Right cardiac atrium (tissue), 5 donors: ENCODE measurements around the gene COMMD8. TPM values are rescaled to one million over a fixed set of nuclear protein-coding genes. Genes with fewer than 3 reads are reported as not detected.

Source experiments
- ATAC-seq, 2 donors: fragments of 200-7000 bp; cut with Tn5 transposase; one replicate each; pipeline versions ENCODE4 v1.8.0 to v1.9.1; 2020; ENCODE audit warnings: moderate library complexity in 2 of 2, mild to moderate bottlenecking in 1 of 2
- DNase-seq, 3 donors: peaks; one replicate each; pipeline ENCODE4 v3.0.0-alpha.2; 2020
- H3K27ac ChIP-seq: one replicate; pipeline ENCODE4 v1.5.1; 2013; ENCODE audit warnings: mild to moderate bottlenecking, low read length, control low read depth, moderate library complexity
- H3K27me3 ChIP-seq: one replicate; pipeline ENCODE4 v1.6.1; 2013; ENCODE audit not compliant: control insufficient read depth, insufficient read depth
- H3K4me1 ChIP-seq: one replicate; pipeline ENCODE4 v1.6.1; 2013; ENCODE audit warnings: low read length; ENCODE audit not compliant: control insufficient read depth, insufficient read depth
- H3K4me3 ChIP-seq: one replicate; pipeline ENCODE4 v1.5.1; 2013; ENCODE audit warnings: low read length, control low read depth
- H3K9me3 ChIP-seq: one replicate; pipeline ENCODE4 v1.6.1; 2013; ENCODE audit warnings: low read length; ENCODE audit not compliant: control insufficient read depth
- WGBS: extraction: QIAGEN DNeasy Blood & Tissue Kit; methylation state at CpG from one replicate; pipeline ENCODE4 v1.1.7; 2013; 5-methylcytosine and 5-hydroxymethylcytosine counted together
- intact Hi-C, 4 donors: fragments of 100-400 bp; cut with DNase I; formaldehyde crosslinking; loops; one replicate each; pipeline versions ENCODE4 v1.11.0 to v1.14.0; 2022 to 2023
- long read RNA-seq, 4 donors: library from polyadenylated mRNA; unstranded; transcript quantifications; one replicate each; pipeline ENCODE4 v2.0.0, GENCODE V29; 2020 to 2021
- polyA plus RNA-seq: library from polyadenylated mRNA; stranded (reverse); fragments of 200-250 nt; gene quantifications from one replicate; pipeline ENCODE4 v1.2.3, GENCODE V29; 2013
- total RNA-seq, 4 donors: library from RNA; stranded (reverse); fragmentation: NEBNext Ultra II Directional; extraction: Animal tissue kit (Norgen Biotek cat#: 25700); gene quantifications; one replicate each; pipeline ENCODE4 v1.2.1, GENCODE V29; 2021
- donor health status: healthy with polysubstance abuse.
- donor health status: DM: no; HTN: yes; CAD: no.
- donor health status: DM: no; HTN: no; CAD: no.
- donor health status: DM: no; HTN: yes; CAD: no; lungs with severe emphysema.
- donor health status: DM: yes; HTN: yes; CAD: no.

Gene COMMD8
- 10 to 100 TPM; 13.9 to 20.0 (median 15.6) TPM for total RNA-seq
- 18.6 TPM for polyA plus RNA-seq
- long read RNA-seq, donor 1, transcript COMMD8-201 (5 exons, 1,469 nt), result major isoform, 32 of 35 reads
- long read RNA-seq, donor 1, partial matches to known transcripts, result 1 of 35 reads
- long read RNA-seq, donor 1, other reads (novel, unspliced or antisense), result 2 of 35 reads
- long read RNA-seq, donor 2, transcript COMMD8-201 (5 exons, 1,469 nt), result major isoform, 10 of 11 reads
- long read RNA-seq, donor 2, partial matches to known transcripts, result 0 of 11 reads
- long read RNA-seq, donor 2, other reads (novel, unspliced or antisense), result 1 of 11 reads
- long read RNA-seq, donor 3, transcript COMMD8-201 (5 exons, 1,469 nt), result major isoform, 45 of 48 reads
- long read RNA-seq, donor 3, partial matches to known transcripts, result 0 of 48 reads
- long read RNA-seq, donor 3, other reads (novel, unspliced or antisense), result 3 of 48 reads
- long read RNA-seq, donor 4, transcript COMMD8-201 (5 exons, 1,469 nt), result major isoform, 10 of 11 reads
- long read RNA-seq, donor 4, partial matches to known transcripts, result 0 of 11 reads
- long read RNA-seq, donor 4, other reads (novel, unspliced or antisense), result 1 of 11 reads

GRCh38 chr4:47463235-47463956 lies at the start of gene COMMD8:
TSS of gene COMMD8 (minus strand) at chr4:47463702. CDS start at chr4:47463651, 51 bp downstream.
- Histone ChIP-seq H3K27ac (peak within 1 kb of the TSS; percentile 69), H3K4me1 (no peaks in the 10 kb centered on the region), H3K4me3 (peak within 1 kb of the TSS; percentile 80), H3K9me3 (no peaks in the 10 kb centered on the region), H3K27me3 (no peaks in the 10 kb centered on the region)
- ATAC-seq (peak; percentile 99 to 100), DNase-seq (peak; percentile 98 to 99 (median 98))
- WGBS, result under 1% methylated on average over 51 of the region's 51 CpGs
- intact Hi-C loops, result loop anchor here in 1 of 4 donors (10.0 kb wide), 1 partner anchor 101 kb away; no protein-coding TSS in a partner anchor

- Histone ChIP-seq H3K27ac (no peak overlapping the region), H3K27me3 (no peaks in the 10 kb centered on the region), H3K4me3 (no peak overlapping the region), H3K9me3 (no peaks in the 10 kb centered on the region), H3K4me1 (peaks cover 4% of the 10 kb centered on the region)
- intact Hi-C loops, result no loop called here
- DNase-seq (no peak), ATAC-seq (peak in 1 of 2 donors; percentile 31)
- WGBS, result 39% methylated on average over 2 of the region's 2 CpGs
These were observed 47.1 kb upstream of the COMMD8 start for GRCh38 chr4:47510506-47511143.

- H3K27ac ChIP-seq, result no peak overlapping the region
- no peaks in the 10 kb centered on the region for H3K9me3 ChIP-seq
- ATAC-seq (no peak), DNase-seq (no peak)
- H3K4me3 ChIP-seq, result no peak overlapping the region
- WGBS, result 86% methylated on average over 3 of the region's 3 CpGs
- H3K27me3 ChIP-seq, result no peaks in the 10 kb centered on the region
- H3K4me1 ChIP-seq, result peaks cover 4% of the 10 kb centered on the region
- intact Hi-C loops, result no loop called here
These were observed 42.2 kb upstream of the COMMD8 start for GRCh38 chr4:47505666-47506065.

- intact Hi-C loops, result no loop called here
- ATAC-seq (no peak), DNase-seq (no peak)
- Histone ChIP-seq H3K27ac (no peak overlapping the region), H3K4me3 (no peak overlapping the region), H3K9me3 (no peaks in the 10 kb centered on the region), H3K4me1 (peaks cover 4% of the 10 kb centered on the region), H3K27me3 (no peaks in the 10 kb centered on the region)
- 84% methylated on average over 3 of the region's 3 CpGs for WGBS
These were observed 41.6 kb upstream of the COMMD8 start for GRCh38 chr4:47505147-47505546.

- Histone ChIP-seq H3K9me3 (no peaks in the 10 kb centered on the region), H3K27ac (no peak overlapping the region), H3K27me3 (no peaks in the 10 kb centered on the region), H3K4me1 (peaks cover 2% of the 10 kb centered on the region), H3K4me3 (no peak overlapping the region)
- 57% methylated on average over 3 of the region's 3 CpGs for WGBS
- no peak for ATAC-seq
- intact Hi-C loops, result no loop called here
- DNase-seq, result no peak
These were observed 37.3 kb upstream of the COMMD8 start for GRCh38 chr4:47500776-47501175.

GRCh38 chr4:47499700-47500099 lies 36.2 kb upstream of the COMMD8 start:
- Histone ChIP-seq H3K27ac (no peak overlapping the region), H3K9me3 (no peaks in the 10 kb centered on the region), H3K27me3 (no peaks in the 10 kb centered on the region), H3K4me1 (peaks cover 2% of the 10 kb centered on the region), H3K4me3 (no peak overlapping the region)
- ATAC-seq (no peak), DNase-seq (no peak)
- intact Hi-C loops, result no loop called here
- 32% methylated on average over 2 of the region's 2 CpGs for WGBS

- intact Hi-C loops, result no loop called here
- peaks cover 2% of the 10 kb centered on the region for H3K4me1 ChIP-seq
- 68% methylated on average over 6 of the region's 6 CpGs for WGBS
- DNase-seq (no peak), ATAC-seq (peak in 1 of 2 donors; percentile 56)
- H3K27me3 ChIP-seq, result no peaks in the 10 kb centered on the region
- H3K4me3 ChIP-seq, result no peak overlapping the region
- H3K9me3 ChIP-seq, result no peaks in the 10 kb centered on the region
- H3K27ac ChIP-seq, result no peak overlapping the region
These were observed 35.4 kb upstream of the COMMD8 start for GRCh38 chr4:47498899-47499298.

- ATAC-seq (no peak), DNase-seq (no peak)
- Histone ChIP-seq H3K9me3 (no peaks in the 10 kb centered on the region), H3K4me3 (no peak overlapping the region), H3K27ac (no peak overlapping the region), H3K4me1 (peaks cover 2% of the 10 kb centered on the region), H3K27me3 (no peaks in the 10 kb centered on the region)
- 67% methylated on average over 4 of the region's 4 CpGs for WGBS
- intact Hi-C loops, result no loop called here
These were observed 30.6 kb upstream of the COMMD8 start for GRCh38 chr4:47494124-47494430.

GRCh38 chr4:47493238-47494123 lies 30.0 kb upstream of the COMMD8 start:
- intact Hi-C loops, result no loop called here
- DNase-seq (no peak), ATAC-seq (no peak)
- WGBS, result 83% methylated on average over 3 of the region's 3 CpGs
- Histone ChIP-seq H3K4me1 (no peaks in the 10 kb centered on the region), H3K4me3 (no peak overlapping the region), H3K27ac (no peak overlapping the region), H3K9me3 (no peaks in the 10 kb centered on the region), H3K27me3 (no peaks in the 10 kb centered on the region)

GRCh38 chr4:47490550-47490949 lies 27.0 kb upstream of the COMMD8 start:
- 69% methylated on average over 4 of the region's 4 CpGs for WGBS
- Histone ChIP-seq H3K4me1 (no peaks in the 10 kb centered on the region), H3K27ac (no peak overlapping the region), H3K9me3 (no peaks in the 10 kb centered on the region), H3K27me3 (no peaks in the 10 kb centered on the region), H3K4me3 (no peak overlapping the region)
- ATAC-seq, result peak; percentile 55 to 73
- no peak for DNase-seq
- intact Hi-C loops, result no loop called here
